ENCODE results near the gene EML4. TPM values are rescaled to one million over a fixed set of nuclear protein-coding genes. Genes with fewer than 3 reads are reported as not detected.
"Not testable (repeated sequence)": the region's sequence is repeated elsewhere in the genome, so short reads cannot be mapped to it uniquely, and the experiment has no call there.

Gene EML4
- total RNA-seq, 2 donors from 2014 or later: 4.4 to 9.3 TPM

DNA sequence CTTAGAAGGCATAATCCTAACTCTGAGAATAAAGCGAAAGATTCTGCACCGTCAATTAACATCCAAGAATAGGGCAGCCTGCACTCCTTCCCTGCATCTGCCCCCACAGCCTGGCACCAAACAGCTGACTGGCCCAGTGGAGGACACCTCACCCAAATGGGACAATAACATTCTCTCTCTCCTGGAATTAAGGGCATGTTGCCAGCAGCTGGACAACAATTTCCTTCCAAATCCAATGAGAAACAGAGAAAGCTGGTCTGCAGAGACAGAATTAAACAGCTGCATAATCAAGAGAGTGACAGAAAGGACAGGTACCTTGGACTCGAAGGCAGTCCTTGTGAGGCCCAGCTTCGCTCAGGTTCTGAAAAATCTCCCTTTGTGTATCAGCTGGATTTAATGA lies 176.8 kb downstream of the EML4 start:
- H3K36me3 ChIP-seq: peaks cover 12% of the 10 kb centered on the region

DNA sequence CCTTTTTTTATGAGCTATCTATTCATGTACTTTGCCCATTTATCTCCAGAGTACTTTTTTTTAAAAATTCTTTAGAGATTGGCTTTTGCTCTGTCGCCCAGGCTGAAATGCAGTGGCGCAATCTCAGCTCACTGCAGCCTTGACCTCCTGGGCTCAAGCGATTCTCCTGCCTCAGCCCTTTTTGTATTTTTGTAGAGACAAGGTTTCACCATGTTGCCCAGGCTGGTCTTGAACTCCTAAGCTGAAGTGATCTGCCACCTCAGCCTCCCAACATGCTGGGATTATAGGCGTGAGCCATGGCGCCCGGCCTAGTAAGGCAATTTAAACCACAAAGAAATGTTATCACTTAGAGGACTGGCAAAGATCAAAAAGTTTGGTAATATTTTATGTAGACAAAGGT lies 177.7 kb downstream of the EML4 start:
- not testable (repeated sequence) for H3K27ac ChIP-seq; H3K27me3 ChIP-seq; DNase-seq (ENCODE audit: low spot score); H3K9me3 ChIP-seq; H3K4me3 ChIP-seq
- Histone ChIP-seq H3K36me3 (peaks cover 19% of the 10 kb centered on the region), H3K4me1 (peaks cover 0 to 23% of the 10 kb centered on the region in 2 donors)

More for the DNA sequence above, 176.8 kb downstream of the EML4 start:
- Histone ChIP-seq H3K4me3 (no peak overlapping the region), H3K4me1 (peaks cover 0 to 26% of the 10 kb centered on the region in 2 donors), H3K27me3 (no peaks in the 10 kb centered on the region), H3K9me3 (no peaks in the 10 kb centered on the region), H3K27ac (no peak overlapping the region)
- DNase-seq (ENCODE audit: low spot score): no peak
- TF ChIP-seq, protein P1, sequence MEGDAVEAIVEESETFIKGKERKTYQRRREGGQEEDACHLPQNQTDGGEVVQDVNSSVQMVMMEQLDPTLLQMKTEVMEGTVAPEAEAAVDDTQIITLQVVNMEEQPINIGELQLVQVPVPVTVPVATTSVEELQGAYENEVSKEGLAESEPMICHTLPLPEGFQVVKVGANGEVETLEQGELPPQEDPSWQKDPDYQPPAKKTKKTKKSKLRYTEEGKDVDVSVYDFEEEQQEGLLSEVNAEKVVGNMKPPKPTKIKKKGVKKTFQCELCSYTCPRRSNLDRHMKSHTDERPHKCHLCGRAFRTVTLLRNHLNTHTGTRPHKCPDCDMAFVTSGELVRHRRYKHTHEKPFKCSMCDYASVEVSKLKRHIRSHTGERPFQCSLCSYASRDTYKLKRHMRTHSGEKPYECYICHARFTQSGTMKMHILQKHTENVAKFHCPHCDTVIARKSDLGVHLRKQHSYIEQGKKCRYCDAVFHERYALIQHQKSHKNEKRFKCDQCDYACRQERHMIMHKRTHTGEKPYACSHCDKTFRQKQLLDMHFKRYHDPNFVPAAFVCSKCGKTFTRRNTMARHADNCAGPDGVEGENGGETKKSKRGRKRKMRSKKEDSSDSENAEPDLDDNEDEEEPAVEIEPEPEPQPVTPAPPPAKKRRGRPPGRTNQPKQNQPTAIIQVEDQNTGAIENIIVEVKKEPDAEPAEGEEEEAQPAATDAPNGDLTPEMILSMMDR (IDR thresholded peaks at IDR 0.05): no peak

DNA sequence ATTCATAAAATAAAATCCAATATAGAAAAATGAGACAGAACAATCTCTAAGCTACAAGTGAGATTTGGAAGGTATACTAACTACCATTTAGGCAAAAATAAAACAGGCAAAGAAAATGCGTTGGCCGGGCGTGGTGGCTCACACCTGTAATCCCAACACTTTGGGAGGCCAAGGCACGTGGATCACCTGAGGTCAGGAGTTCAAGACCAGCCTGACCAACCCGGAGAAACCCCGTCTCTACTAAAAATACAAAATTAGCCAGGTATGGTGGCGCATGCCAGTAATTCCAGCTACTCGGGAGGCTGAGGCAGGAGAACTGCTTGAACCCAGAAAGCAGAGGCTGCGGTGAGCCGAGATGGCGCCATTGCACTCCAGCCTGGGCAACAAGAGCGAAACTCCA lies 178.4 kb downstream of the EML4 start:
- H3K4me3 ChIP-seq; H3K9me3 ChIP-seq; H3K27ac ChIP-seq; H3K27me3 ChIP-seq; DNase-seq (ENCODE audit: low spot score): not testable (repeated sequence)
- H3K36me3 ChIP-seq: peaks cover 26% of the 10 kb centered on the region
- peaks cover 0 to 16% of the 10 kb centered on the region in 2 donors for H3K4me1 ChIP-seq

DNA sequence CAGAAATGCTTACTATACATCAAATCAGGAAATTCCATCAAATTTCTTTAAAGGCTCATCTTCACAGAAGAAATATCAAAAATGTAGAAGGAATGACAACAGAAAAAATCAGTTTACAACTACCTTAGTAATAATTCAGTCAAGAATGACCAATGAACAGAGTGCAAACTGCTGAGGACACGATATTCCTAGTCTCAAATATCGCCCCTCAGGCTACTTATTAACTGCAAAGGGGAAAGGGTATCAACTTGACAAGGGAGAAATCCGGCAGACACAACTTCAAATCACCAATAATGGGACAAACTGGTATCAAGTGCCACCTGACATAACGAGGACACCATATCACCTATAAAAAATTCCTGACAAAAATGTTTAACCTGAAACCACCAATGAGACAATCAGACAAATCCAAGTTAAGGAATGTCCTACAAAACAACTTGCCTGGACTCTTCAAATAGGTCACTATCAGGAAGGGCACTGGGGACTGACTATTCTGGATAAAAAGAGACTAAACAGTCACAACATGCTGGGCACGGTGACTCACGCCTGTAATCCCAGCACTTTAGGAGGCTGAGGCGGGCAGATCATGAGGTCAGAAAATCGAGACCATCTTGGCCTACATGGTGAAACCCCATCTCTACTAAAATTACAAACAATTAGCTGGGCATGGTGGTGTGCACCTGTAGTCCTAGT lies 179.1 kb downstream of the EML4 start:
- DNase-seq (ENCODE audit: low spot score): no peak
- Histone ChIP-seq H3K27ac (no peak overlapping the region), H3K4me3 (no peak overlapping the region), H3K4me1 (peaks cover 0 to 14% of the 10 kb centered on the region in 2 donors), H3K9me3 (no peaks in the 10 kb centered on the region), H3K36me3 (peaks cover 33% of the 10 kb centered on the region), H3K27me3 (no peaks in the 10 kb centered on the region)
- TF ChIP-seq, protein P1 (IDR thresholded peaks at IDR 0.05): no peak

DNA sequence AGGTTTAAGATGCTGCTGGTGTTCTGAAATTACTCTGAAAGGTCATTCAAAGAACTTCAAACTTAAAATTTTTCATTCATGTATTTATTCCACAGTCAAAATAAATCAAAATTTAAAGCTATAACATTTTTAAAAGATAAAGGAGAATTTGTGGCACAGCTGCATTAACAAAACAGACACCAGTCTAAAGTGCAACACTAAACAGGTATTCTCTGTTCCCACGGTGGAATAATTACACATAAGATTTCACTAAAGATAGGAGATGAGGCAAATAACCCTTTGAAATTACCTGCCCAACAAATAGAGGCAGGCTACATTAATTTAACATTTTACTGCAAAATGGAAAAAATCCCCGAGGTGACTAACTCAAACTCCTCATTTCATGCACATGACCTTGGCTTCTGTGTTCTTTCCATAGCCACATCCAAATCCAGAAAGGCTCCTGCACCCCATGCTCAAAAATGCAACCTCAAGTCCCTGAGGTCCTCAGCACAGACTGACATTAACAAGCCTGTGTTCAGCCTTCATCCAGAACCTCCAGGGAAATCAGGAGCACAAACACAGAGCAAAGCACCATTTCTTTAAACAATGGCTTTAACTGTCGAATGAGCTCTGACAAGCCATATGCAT lies 181.4 kb downstream of the EML4 start:
- no peak overlapping the region for H3K4me3 ChIP-seq
- no peak for DNase-seq (ENCODE audit: low spot score)
- TF ChIP-seq, protein P1 (IDR thresholded peaks at IDR 0.05): no peak
- H3K27me3 ChIP-seq: no peaks in the 10 kb centered on the region
- H3K9me3 ChIP-seq: no peaks in the 10 kb centered on the region
- peaks cover 34% of the 10 kb centered on the region for H3K36me3 ChIP-seq
- H3K4me1 ChIP-seq: peaks cover 0 to 13% of the 10 kb centered on the region in 2 donors
- H3K27ac ChIP-seq: no peak overlapping the region

DNA sequence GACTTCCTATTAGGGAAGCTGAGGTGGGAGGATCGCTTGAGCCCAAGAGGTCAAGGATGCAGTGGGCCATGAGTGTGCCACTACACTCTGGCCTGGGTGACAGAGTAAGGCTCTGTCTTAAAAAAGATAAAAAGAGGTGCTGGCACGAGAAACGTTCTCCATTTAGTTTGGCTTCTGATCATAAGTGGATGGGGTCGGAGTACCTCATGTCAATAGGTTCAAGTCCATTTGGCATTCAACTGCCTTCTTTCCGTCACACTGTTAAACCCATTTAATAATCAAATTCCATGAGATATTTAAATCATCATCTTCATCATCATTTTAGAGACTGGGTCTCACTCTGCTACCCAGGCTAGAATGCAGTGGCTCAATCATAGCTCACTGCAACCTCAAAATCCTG lies 182.7 kb downstream of the EML4 start:
- DNase-seq (ENCODE audit: low spot score): no peak
- Histone ChIP-seq H3K4me3 (no peak overlapping the region), H3K27me3 (no peaks in the 10 kb centered on the region), H3K27ac (no peak overlapping the region), H3K4me1 (peaks cover 0 to 4% of the 10 kb centered on the region in 2 donors), H3K36me3 (peaks cover 34% of the 10 kb centered on the region), H3K9me3 (no peaks in the 10 kb centered on the region)
- TF ChIP-seq, protein P1 (IDR thresholded peaks at IDR 0.05): no peak
